NCI-H1105 (cell line): Measurements from ENCODE around the gene KRIT1.
"Not testable (repeated sequence)": the region's sequence is repeated elsewhere in the genome, so short reads cannot be mapped to it uniquely, and the experiment has no call there.

Experiments
- DNase-seq: peaks from one replicate; lab custom pipeline; 2025; lab: John Stamatoyannopoulos, UW

KRIT1 gene

GRCh38 chr7:92245487-92246359, at the start of gene KRIT1, which contains the start of gene ANKIB1:
Gene KRIT1 (minus strand): TSS chr7:92245914. CDS start chr7:92242135, 3,779 bp downstream.
Gene ANKIB1 (plus strand): TSS chr7:92245974. CDS start chr7:92294979, 49,005 bp downstream.
- DNase-seq, result peak; percentile 84

GRCh38 chr7:92295391-92295790, 49.7 kb upstream of the KRIT1 start:
- no peak for DNase-seq

DNA sequence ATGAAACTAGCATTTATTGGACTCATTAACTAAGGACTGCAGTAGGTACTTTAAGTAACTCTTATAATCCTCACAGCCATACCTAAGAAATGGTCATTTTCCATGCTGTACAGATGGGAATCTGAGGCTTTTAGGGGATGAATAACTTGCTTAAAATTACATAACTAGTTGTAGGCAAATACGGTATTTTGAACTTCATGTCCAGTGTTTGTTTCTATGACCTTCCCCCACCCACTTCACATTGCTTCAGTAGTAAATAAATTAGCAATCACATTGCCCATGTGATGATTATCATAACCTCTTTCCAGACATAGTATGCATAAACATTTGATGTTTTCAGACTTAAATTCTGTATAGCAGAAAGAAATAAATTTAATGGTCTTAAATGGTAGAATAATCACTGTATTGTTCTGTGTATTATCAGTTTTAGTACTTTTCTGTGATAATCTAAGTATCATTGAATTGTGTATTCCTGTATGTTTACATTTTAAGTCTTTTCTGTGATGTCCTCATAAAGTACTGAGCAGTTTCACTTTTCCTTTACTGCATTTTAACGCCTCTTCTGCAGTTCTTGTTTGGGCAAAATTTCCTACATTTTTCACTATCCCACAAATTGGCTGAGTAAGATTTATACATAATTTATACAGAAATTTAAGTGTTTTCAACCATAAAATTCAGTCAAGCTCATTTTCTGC, 48.3 kb upstream of the KRIT1 start:
- DNase-seq, result no peak

DNA sequence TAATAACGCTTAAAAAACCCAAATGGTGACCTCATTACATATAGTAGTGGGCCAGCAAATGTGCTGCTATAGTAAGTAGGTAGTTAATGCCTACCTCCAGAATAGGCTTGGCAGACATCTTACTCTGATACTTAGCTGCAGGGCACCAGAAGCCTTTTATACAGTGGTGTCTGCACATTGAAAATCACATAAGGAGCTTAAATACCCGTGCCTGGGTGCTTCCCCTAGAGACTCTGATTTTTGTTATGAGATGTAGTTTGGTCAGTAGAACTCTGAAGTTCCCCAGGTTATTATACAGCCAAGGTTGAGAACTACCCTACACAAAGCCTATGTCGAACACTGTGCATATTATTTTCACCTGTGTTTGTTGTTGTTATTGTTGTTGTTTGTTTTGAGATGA, 47.3 kb upstream of the KRIT1 start:
- no peak for DNase-seq

GRCh38 chr7:92289321-92289720, 43.6 kb upstream of the KRIT1 start:
- DNase-seq, result no peak

GRCh38 chr7:92282930-92283329, 37.2 kb upstream of the KRIT1 start:
- no peak for DNase-seq

DNA sequence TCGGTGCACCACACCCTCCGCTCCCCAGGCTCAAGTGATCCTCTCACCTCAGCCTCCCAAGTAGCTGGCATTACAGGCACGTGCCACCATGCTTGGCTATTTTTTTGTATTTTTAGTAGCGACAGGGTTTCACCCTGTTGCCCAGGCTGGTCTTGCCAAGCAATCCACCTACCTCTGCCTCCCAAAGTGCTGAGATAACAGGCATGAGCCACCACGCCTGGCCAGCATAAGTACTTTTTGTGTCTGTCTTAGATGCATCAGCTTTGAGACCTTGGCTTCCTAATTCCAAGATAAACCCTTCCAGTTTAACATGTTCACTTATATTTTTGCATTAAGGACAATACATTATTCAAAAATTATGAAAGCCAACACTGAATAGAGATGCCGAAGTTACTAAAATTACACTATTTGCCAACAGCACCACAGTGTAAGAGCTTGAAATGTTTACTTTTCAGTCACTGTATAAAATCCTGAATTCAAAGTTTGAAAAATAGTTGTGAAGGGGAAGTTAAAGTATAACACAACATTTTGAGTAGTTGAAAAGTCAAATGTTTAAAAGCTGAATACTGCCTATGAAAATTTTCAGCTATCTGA, 36.6 kb upstream of the KRIT1 start:
- no peak for DNase-seq

DNA sequence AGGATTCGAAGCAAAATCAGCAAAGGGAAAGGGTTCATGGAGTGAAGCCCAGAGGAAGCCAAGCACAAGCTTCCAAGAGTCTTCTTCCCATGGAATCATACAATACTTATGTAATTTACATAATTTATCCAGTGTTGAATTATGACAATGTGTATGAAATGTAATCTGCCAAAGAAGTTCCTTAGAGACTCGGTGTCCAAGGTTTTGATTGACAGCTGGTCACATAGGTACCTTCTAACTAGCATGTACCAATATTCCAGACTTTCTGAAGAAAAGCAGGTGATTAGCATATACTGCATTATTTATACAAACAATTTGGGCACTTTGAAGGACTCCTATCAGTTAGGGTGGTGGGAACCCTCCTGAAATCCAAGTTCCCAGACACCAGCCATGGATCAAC, 35.3 kb upstream of the KRIT1 start:
- DNase-seq, result no peak

GRCh38 chr7:92279396-92280031, 33.8 kb upstream of the KRIT1 start:
- DNase-seq, result no peak

DNA sequence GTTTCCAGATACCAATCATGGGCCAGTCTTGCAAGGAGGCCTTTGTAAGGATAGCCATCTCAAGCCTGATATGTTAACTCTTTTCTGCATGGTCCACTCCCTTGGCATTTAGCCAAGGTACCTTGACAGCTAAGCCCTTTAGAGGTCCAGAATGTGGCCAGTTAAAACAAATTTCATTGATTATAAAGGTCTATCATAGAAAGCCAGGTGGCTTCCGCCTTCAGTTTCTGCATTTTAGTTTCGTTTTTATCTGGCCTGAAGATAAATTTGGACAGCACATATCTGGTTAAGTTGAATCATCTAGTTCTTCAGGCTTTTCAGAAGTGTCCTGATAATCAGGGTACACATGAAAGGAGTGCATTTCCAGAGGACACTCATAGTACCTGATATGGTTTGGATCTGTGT, 30.7 kb upstream of the KRIT1 start:
- no peak for DNase-seq

DNA sequence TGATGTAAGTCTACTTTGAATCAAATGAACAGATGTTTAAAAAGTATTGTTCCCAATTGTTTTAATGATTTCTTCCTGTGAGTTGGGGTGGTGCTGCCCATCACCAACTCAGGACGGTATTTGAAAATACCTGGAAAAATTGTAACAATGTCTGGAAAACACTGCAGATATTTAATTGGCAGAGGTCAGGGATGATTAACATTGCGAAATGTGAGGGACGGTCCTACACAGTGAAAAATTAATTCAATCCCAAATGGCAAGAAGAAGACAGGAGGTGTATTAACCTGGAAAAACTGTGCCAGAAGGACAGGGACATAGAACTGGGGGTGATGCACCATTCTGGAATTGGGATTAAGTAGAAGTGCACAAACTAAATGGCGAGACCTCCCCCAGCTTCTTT, 29.6 kb upstream of the KRIT1 start:
- no peak for DNase-seq

DNA sequence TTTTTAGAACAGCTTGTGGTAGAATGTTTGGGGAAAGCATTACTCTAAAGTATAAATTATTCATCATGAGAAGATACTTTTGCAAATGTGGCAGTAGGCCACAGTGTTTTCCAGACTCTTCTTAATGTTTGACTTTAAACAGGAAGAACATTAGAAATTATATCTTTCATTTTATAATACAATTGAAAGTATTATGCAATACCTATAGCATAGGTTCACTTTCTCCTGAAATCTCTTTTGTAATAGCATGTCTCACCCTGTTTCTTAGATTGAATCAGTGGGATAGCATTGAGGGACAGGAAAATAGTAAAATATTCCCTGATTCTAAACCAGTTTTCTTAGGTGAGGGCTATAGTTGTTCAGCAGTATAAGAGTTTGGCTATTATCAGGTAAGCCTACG, 23.2 kb upstream of the KRIT1 start:
- no peak for DNase-seq

- DNase-seq, result no peak
These were observed 20.9 kb upstream of the KRIT1 start for GRCh38 chr7:92266415-92267241.

DNA sequence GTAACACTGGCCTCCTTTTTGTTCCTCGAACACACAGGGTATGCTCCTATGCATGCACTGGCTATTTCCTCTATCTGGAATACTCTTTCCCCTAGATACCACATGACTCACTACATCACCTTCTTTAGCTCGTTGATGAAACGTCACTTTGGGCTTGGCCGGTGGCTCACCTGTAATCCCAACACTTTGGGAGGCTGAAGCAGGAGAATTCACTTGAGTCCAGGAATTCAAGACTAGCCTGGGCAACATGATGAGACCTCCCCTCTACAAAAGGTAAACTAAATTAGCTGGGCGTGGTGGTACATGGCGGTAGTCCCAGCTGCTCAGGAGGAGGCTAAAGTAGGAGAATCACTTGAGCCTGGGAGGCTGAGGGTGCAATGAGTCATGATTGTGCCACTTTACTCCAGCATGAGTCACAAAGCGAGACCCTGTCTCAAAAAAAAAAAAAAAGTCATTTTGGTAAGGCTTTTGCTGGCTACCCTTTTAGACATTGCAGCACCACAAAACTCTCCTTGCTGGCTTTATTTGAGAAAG, 14.6 kb upstream of the KRIT1 start:
- no peak for DNase-seq

DNA sequence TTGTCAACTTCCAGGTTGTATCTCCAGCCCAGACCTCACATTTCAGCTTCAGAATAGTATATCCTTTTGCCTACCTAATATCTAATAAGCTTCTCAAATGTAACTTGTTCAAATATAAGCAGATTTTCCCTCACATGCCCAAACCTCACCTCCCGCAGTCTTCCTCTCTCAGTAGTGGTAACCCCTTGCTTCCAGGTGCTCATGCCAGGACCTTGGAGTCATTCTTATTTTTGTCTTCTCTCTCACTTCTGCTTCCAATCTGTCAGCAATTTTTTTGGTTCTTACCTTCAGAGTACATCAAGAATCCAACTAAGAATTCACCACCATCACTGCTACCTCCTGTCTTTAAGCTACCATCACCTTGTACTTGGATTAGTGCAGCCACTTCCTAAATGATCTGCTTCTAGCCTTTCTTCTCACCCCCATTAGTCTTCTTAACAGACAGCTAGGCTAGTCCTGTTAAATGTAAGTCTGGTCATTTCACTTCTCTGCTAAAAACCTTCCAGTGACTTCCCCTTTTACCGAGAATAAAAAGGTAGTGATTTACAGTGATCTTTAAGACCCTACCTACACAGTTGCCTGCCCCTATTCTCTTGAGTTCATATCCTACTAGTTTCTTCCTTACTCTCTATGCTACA, 14.0 kb upstream of the KRIT1 start:
- no peak for DNase-seq

- no peak for DNase-seq
These were observed 13.3 kb upstream of the KRIT1 start for GRCh38 chr7:92259062-92259461.

- no peak for DNase-seq
These were observed 9.6 kb upstream of the KRIT1 start for GRCh38 chr7:92255308-92255707.

GRCh38 chr7:92254800-92255199, 9.1 kb upstream of the KRIT1 start:
- not testable (repeated sequence) for DNase-seq

- DNase-seq, result no peak
These were observed 7.5 kb upstream of the KRIT1 start for GRCh38 chr7:92253251-92253650.

DNA sequence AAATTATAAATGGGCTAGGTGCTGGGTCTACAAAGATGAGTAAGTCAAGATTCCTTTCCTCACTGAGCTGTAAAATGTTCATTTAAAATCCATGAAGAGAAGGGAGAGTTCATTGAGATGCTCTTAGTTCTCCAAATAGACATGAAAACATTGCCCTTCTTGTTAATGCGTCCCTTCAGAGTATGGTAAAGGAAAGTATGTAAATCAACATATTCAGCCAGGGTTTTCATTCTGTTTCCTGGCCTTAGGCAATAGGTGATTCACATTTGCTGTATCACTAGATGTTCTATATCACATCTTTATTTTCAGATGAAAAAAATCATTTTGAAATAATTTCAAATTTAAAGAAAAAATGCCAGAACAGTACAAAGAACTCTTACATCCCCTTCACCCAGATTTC, 5.5 kb upstream of the KRIT1 start:
- DNase-seq, result no peak

- no peak for DNase-seq
These were observed 4.9 kb upstream of the KRIT1 start for GRCh38 chr7:92250603-92251002.
